Measurements from ENCODE around the gene PIGN. TPM values are rescaled to one million over a fixed set of nuclear protein-coding genes. Genes with fewer than 3 reads are reported as not detected.

Gene PIGN
- 35.4 to 37.5 TPM (median 35.4 TPM) in 3 replicates for total RNA-seq

GRCh38 chr18:62186774-62187542, at the start of gene PIGN, which contains the start of gene RELCH:
Gene PIGN, minus strand, starts transcription at chr18:62187056. Its CDS starts 25,703 bp downstream, at chr18:62161353.
Gene RELCH, plus strand, starts transcription at chr18:62187255. Its CDS starts 251 bp downstream, at chr18:62187506.
- Mint-ChIP-seq H3K9me3 (peaks cover 2% of the 10 kb centered on the region), H3K27me3 (ENCODE audit: low read depth) (no peaks in the 10 kb centered on the region), H3K4me3 (peak within 1 kb of the TSS; percentile 100), H3K27ac (peak within 1 kb of the TSS; percentile 99), H3K4me1 (peaks cover 43% of the 10 kb centered on the region), H3K36me3 (peaks cover 5% of the 10 kb centered on the region)
- no peak for TF ChIP-seq CTCF (IDR thresholded peaks at IDR 0.05; ENCODE audit: unreplicated experiment)
- DNase-seq (ENCODE audit: low spot score in 2 of 2, unreplicated experiment in 2 of 2): peak; percentile 91 to 92

- H3K4me3 Mint-ChIP-seq: no peak overlapping the region
Observed at GRCh38 chr18:62236252-62236651, 49.4 kb upstream of the PIGN start.

GRCh38 chr18:62226047-62226446, 39.2 kb upstream of the PIGN start:
- no peak for TF ChIP-seq CTCF (IDR thresholded peaks at IDR 0.05; ENCODE audit: unreplicated experiment)
- Mint-ChIP-seq H3K4me1 (no peaks in the 10 kb centered on the region), H3K27ac (no peak overlapping the region), H3K36me3 (peaks cover 39% of the 10 kb centered on the region), H3K27me3 (ENCODE audit: low read depth) (no peaks in the 10 kb centered on the region), H3K9me3 (peaks cover 20% of the 10 kb centered on the region), H3K4me3 (no peak overlapping the region)
- DNase-seq (ENCODE audit: low spot score in 2 of 2, unreplicated experiment in 2 of 2): no peak

More at GRCh38 chr18:62236252-62236651, 49.4 kb upstream of the PIGN start:
- no peak overlapping the region for H3K27ac Mint-ChIP-seq
- no peak for TF ChIP-seq CTCF (IDR thresholded peaks at IDR 0.05; ENCODE audit: unreplicated experiment)
- no peaks in the 10 kb centered on the region for H3K4me1 Mint-ChIP-seq
- H3K9me3 Mint-ChIP-seq: peaks cover 34% of the 10 kb centered on the region
- H3K27me3 Mint-ChIP-seq (ENCODE audit: low read depth): no peaks in the 10 kb centered on the region
- DNase-seq (ENCODE audit: low spot score in 2 of 2, unreplicated experiment in 2 of 2): no peak
- H3K36me3 Mint-ChIP-seq: peaks cover 44% of the 10 kb centered on the region

- peaks cover 37% of the 10 kb centered on the region for H3K36me3 Mint-ChIP-seq
- H3K27me3 Mint-ChIP-seq (ENCODE audit: low read depth): no peaks in the 10 kb centered on the region
Observed at GRCh38 chr18:62224229-62224628, 37.4 kb upstream of the PIGN start.

GRCh38 chr18:62214790-62215189, 27.9 kb upstream of the PIGN start:
- no peak overlapping the region for H3K27ac Mint-ChIP-seq

More at GRCh38 chr18:62224229-62224628, 37.4 kb upstream of the PIGN start:
- Mint-ChIP-seq H3K27ac (no peak overlapping the region), H3K4me1 (no peaks in the 10 kb centered on the region), H3K9me3 (peaks cover 20% of the 10 kb centered on the region), H3K4me3 (no peak overlapping the region)
- no peak for DNase-seq (ENCODE audit: low spot score in 2 of 2, unreplicated experiment in 2 of 2)
- TF ChIP-seq CTCF (IDR thresholded peaks at IDR 0.05; ENCODE audit: unreplicated experiment): no peak

More at GRCh38 chr18:62214790-62215189, 27.9 kb upstream of the PIGN start:
- Mint-ChIP-seq H3K4me3 (no peak overlapping the region), H3K4me1 (peaks cover 4% of the 10 kb centered on the region), H3K9me3 (peaks cover 9% of the 10 kb centered on the region), H3K27me3 (ENCODE audit: low read depth) (no peaks in the 10 kb centered on the region), H3K36me3 (peaks cover 26% of the 10 kb centered on the region)
- DNase-seq (ENCODE audit: low spot score in 2 of 2, unreplicated experiment in 2 of 2): no peak
- TF ChIP-seq CTCF (IDR thresholded peaks at IDR 0.05; ENCODE audit: unreplicated experiment): no peak
